ENCODE measurements around the gene MBD3. TPM values are rescaled to one million over a fixed set of nuclear protein-coding genes. Genes with fewer than 3 reads are reported as not detected.

Gene MBD3
- total RNA-seq, 4 donors from 2014 or later, result 61.4 to 121 (median 68.7) TPM

- H3K36me3 ChIP-seq, result peaks cover 0 to 30% (median 12%) of the 10 kb centered on the region in 4 donors
- H3K4me1 ChIP-seq, result peaks cover 0 to 26% (median 19%) of the 10 kb centered on the region in 4 donors
- in situ Hi-C loops (cut with MboI; ENCODE audit: low pct_ligation_motif_present in 1 of 4, low pct_unique_long_range_greater_than_20kb in 1 of 4, low sequenced_read_pairs in 3 of 4), result no loop called here
- intact Hi-C loops (cut with DNase I; ENCODE audit: low total_unique reads), result no loop called here
- DNase-seq, result no peak
- TF ChIP-seq POLR2A (IDR thresholded peaks at IDR 0.05) (no peak), EP300 (IDR thresholded peaks at IDR 0.05; ENCODE audit: low read depth) (no peak), POLR2AphosphoS5 (IDR thresholded peaks at IDR 0.05) (no peak), CTCF (IDR thresholded peaks at IDR 0.05) (no peak)
- WGBS, 2 donors (ENCODE audit: low coverage in 1 of 2), result 95% methylated on average over 4 of the region's 15 CpGs; no CpG with 5 or more reads in 1 of the 2 donors
- no peak overlapping the region for H3K4me3 ChIP-seq
- H3K9me3 ChIP-seq, result no peaks in the 10 kb centered on the region
- no peaks in the 10 kb centered on the region for H3K27me3 ChIP-seq
- no peak overlapping the region for H3K27ac ChIP-seq
Observed at GRCh38 chr19:1599460-1599846, 6.8 kb upstream of the MBD3 start.

- TF ChIP-seq POLR2A (IDR thresholded peaks at IDR 0.05) (no peak), EP300 (IDR thresholded peaks at IDR 0.05; ENCODE audit: low read depth) (no peak), CTCF (IDR thresholded peaks at IDR 0.05) (no peak), POLR2AphosphoS5 (IDR thresholded peaks at IDR 0.05) (no peak)
- Histone ChIP-seq H3K27ac (no peak overlapping the region), H3K9me3 (no peaks in the 10 kb centered on the region), H3K36me3 (peaks cover 0 to 30% (median 12%) of the 10 kb centered on the region in 4 donors), H3K4me1 (peaks cover 0 to 21% (median 14%) of the 10 kb centered on the region in 4 donors), H3K27me3 (no peaks in the 10 kb centered on the region), H3K4me3 (no peak overlapping the region)
- DNase-seq, result no peak
- in situ Hi-C loops (cut with MboI; ENCODE audit: low pct_ligation_motif_present in 1 of 4, low pct_unique_long_range_greater_than_20kb in 1 of 4, low sequenced_read_pairs in 3 of 4), result no loop called here
- intact Hi-C loops (cut with DNase I; ENCODE audit: low total_unique reads), result no loop called here
- 90% methylated on average over 13 of the region's 20 CpGs; no CpG with 5 or more reads in 1 of the 2 donors for WGBS, 2 donors (ENCODE audit: low coverage in 1 of 2)
Observed at GRCh38 chr19:1598777-1599459, 6.3 kb upstream of the MBD3 start.

GRCh38 chr19:1593501-1593772, 772 bp upstream of the MBD3 start:
- Histone ChIP-seq H3K36me3 (peaks cover 0 to 24% (median 12%) of the 10 kb centered on the region in 4 donors), H3K27me3 (no peaks in the 10 kb centered on the region), H3K4me3 (peak overlapping the region in 3 of 4 donors; percentile 56 to 91 (median 87)), H3K4me1 (peaks cover 18 to 31% (median 26%) of the 10 kb centered on the region in 4 donors), H3K9me3 (no peaks in the 10 kb centered on the region), H3K27ac (peak overlapping the region; percentile 97 to 99 (median 98))
- intact Hi-C loops (cut with DNase I; ENCODE audit: low total_unique reads), result no loop called here
- in situ Hi-C loops (cut with MboI; ENCODE audit: low pct_ligation_motif_present in 1 of 4, low pct_unique_long_range_greater_than_20kb in 1 of 4, low sequenced_read_pairs in 3 of 4), result no loop called here
- DNase-seq, result no peak
- no peak for TF ChIP-seq POLR2AphosphoS5 (IDR thresholded peaks at IDR 0.05)
- WGBS, 2 donors (ENCODE audit: low coverage in 1 of 2), result 31 to 67% methylated on average over 1 to 7 of the region's 10 CpGs

- Histone ChIP-seq H3K4me1 (peaks cover 18 to 31% (median 26%) of the 10 kb centered on the region in 4 donors), H3K9me3 (no peaks in the 10 kb centered on the region), H3K27ac (peak overlapping the region; percentile 97 to 99 (median 98)), H3K36me3 (peaks cover 0 to 12% (median 6%) of the 10 kb centered on the region in 4 donors), H3K4me3 (peak overlapping the region; percentile 87 to 96 (median 92)), H3K27me3 (no peaks in the 10 kb centered on the region)
- 0% methylated on average over 74 of the region's 94 CpGs; no CpG with 5 or more reads in 1 of the 2 donors for WGBS, 2 donors (ENCODE audit: low coverage in 1 of 2)
- TF ChIP-seq CTCF (IDR thresholded peaks at IDR 0.05) (no peak), POLR2A (IDR thresholded peaks at IDR 0.05) (peak; percentile 77), POLR2AphosphoS5 (IDR thresholded peaks at IDR 0.05) (peak; percentile 58 to 85 (median 84))
- intact Hi-C loops (cut with DNase I; ENCODE audit: low total_unique reads), result no loop called here
- peak; percentile 90 for DNase-seq
- in situ Hi-C loops (cut with MboI; ENCODE audit: low pct_ligation_motif_present in 1 of 4, low pct_unique_long_range_greater_than_20kb in 1 of 4, low sequenced_read_pairs in 3 of 4), result no loop called here
Observed at GRCh38 chr19:1592024-1592754, 476 bp downstream of the MBD3 start.

Data from transverse colon (tissue), 4 donors.